SU-DHL-6 (cell line): Measurements from ENCODE around the gene TANC1.

Source experiments
- H2AFZ ChIP-seq: fragments of 200-600 bp; sonication (generic); 2 replicates; pipeline ENCODE4 v1.6.1; 2014; ENCODE audit warnings: low read depth, mild to moderate bottlenecking, moderate library complexity, mixed read lengths, antibody characterized with exemption, low read length; ENCODE audit not compliant: severe bottlenecking
- H3F3A ChIP-seq: fragments of 200-600 bp; shearing (Covaris generic); 2 replicates; pipeline ENCODE4 v1.6.0; 2016; ENCODE audit warnings: antibody characterized with exemption, mild to moderate bottlenecking; ENCODE audit not compliant: insufficient read depth
- H3K27ac ChIP-seq: fragments of 200-600 bp; sonication (generic); 2 replicates; pipeline ENCODE4 v1.5.1; 2016; ENCODE audit warnings: low read depth, mild to moderate bottlenecking, low read length, moderate library complexity, mixed read lengths
- H3K27me3 ChIP-seq: fragments of 200-600 bp; sonication (generic), shearing (Covaris generic); 2 replicates; pipeline ENCODE4 v1.6.0; 2014; ENCODE audit warnings: mild to moderate bottlenecking, low read length
- H3K36me3 ChIP-seq: fragments of 200-600 bp; sonication (generic); 2 replicates; pipeline ENCODE4 v1.6.1; 2014; ENCODE audit warnings: mild to moderate bottlenecking, low read length, mixed read lengths
- H3K4me2 ChIP-seq: fragments of 300-600, 200-600 bp; shearing (Covaris generic), sonication (generic); 2 replicates; pipeline ENCODE4 v1.6.0; 2014; ENCODE audit warnings: low read length, low read depth, mild to moderate bottlenecking; ENCODE audit not compliant: poor library complexity, severe bottlenecking
- H3K4me3 ChIP-seq: fragments of 200-600 bp; sonication (generic); 2 replicates; pipeline ENCODE4 v1.5.1; 2014; ENCODE audit warnings: antibody characterized with exemption, low read length, mild to moderate bottlenecking, mixed read lengths; ENCODE audit not compliant: insufficient read depth, poor library complexity, severe bottlenecking
- H3K79me2 ChIP-seq: fragments of 200-600 bp; sonication (generic); 2 replicates; pipeline ENCODE4 v1.6.1; 2014; ENCODE audit warnings: mild to moderate bottlenecking, low read length, moderate library complexity; ENCODE audit not compliant: insufficient read depth
- H3K9ac ChIP-seq: fragments of 200-600 bp; sonication (generic); 2 replicates; pipeline ENCODE4 v1.7.0; 2014; ENCODE audit warnings: mild to moderate bottlenecking, low read length
- H3K9me2 ChIP-seq: fragments of 200-600 bp; sonication (generic); replicated peaks from 2 replicates; pipeline ENCODE4 v1.6.1; 2014; ENCODE audit warnings: low read length; ENCODE audit not compliant: insufficient read depth
- H3K9me3 ChIP-seq: fragments of 200-600 bp; sonication (generic); 2 replicates; pipeline ENCODE4 v1.6.1; 2014; ENCODE audit warnings: low read length, mixed read lengths; ENCODE audit not compliant: insufficient read depth
- H4K20me1 ChIP-seq: fragments of 200-600 bp; sonication (generic); 2 replicates; pipeline ENCODE4 v1.6.1; 2014; ENCODE audit warnings: low read depth, mild to moderate bottlenecking, antibody characterized with exemption, low read length, moderate library complexity, mixed read lengths
- CTCF ChIP-seq: fragments of 200-600 bp; sonication (generic); IDR thresholded peaks from one replicate; pipeline ENCODE4 v1.5.1; 2017; ENCODE audit warnings: antibody characterized with exemption, mild to moderate bottlenecking, low read length, moderate library complexity; ENCODE audit not compliant: insufficient read depth, poor library complexity, severe bottlenecking
- EZH2phosphoT487 ChIP-seq: fragments of 200-600 bp; sonication (generic), shearing (Covaris generic); conservative IDR thresholded peaks from 2 replicates; pipeline ENCODE4 v1.6.1; 2018; ENCODE audit warnings: mild to moderate bottlenecking, antibody characterized with exemption, low read length, moderate library complexity, mixed read lengths

The TANC1 gene

GRCh38 chr2:158968396-158969161 lies at the start of gene TANC1:
TSS of gene TANC1 (plus strand) at chr2:158968640. CDS start at chr2:159065911, 97,271 bp downstream.
- Histone ChIP-seq H3K9ac (no peak within 1 kb of the TSS), H2AFZ (no peak within 1 kb of the TSS), H3K9me3 (no peaks in the 10 kb centered on the region), H3K4me3 (no peak within 1 kb of the TSS), H4K20me1 (no peaks in the 10 kb centered on the region), H3K27ac (no peak within 1 kb of the TSS), H3K36me3 (no peaks in the 10 kb centered on the region), H3F3A (no peaks in the 10 kb centered on the region), H3K27me3 (no peaks in the 10 kb centered on the region), H3K9me2 (no peaks in the 10 kb centered on the region), H3K79me2 (no peaks in the 10 kb centered on the region), H3K4me2 (no peak within 1 kb of the TSS)
- TF ChIP-seq CTCF (no peak), EZH2phosphoT487 (no peak)

GRCh38 chr2:158921599-158922408 lies 46.6 kb upstream of the TANC1 start:
- no peak overlapping the region for H2AFZ ChIP-seq
- H3K9me2 ChIP-seq: no peaks in the 10 kb centered on the region

GRCh38 chr2:158922601-158923000 lies 45.8 kb upstream of the TANC1 start:
- no peak overlapping the region for H3K4me3 ChIP-seq
- H3K4me2 ChIP-seq: no peak overlapping the region
- no peak overlapping the region for H3K9ac ChIP-seq
- no peaks in the 10 kb centered on the region for H3K79me2 ChIP-seq
- H3K27me3 ChIP-seq: no peaks in the 10 kb centered on the region
- no peaks in the 10 kb centered on the region for H3K36me3 ChIP-seq
- no peaks in the 10 kb centered on the region for H4K20me1 ChIP-seq
- no peaks in the 10 kb centered on the region for H3K9me3 ChIP-seq
- H3K9me2 ChIP-seq: no peaks in the 10 kb centered on the region
- no peak overlapping the region for H2AFZ ChIP-seq
- H3K27ac ChIP-seq: no peak overlapping the region
- TF ChIP-seq CTCF (no peak), EZH2phosphoT487 (no peak)
- no peaks in the 10 kb centered on the region for H3F3A ChIP-seq

More at GRCh38 chr2:158921599-158922408, 46.6 kb upstream of the TANC1 start:
- Histone ChIP-seq H3K36me3 (no peaks in the 10 kb centered on the region), H3K9ac (no peak overlapping the region), H3K9me3 (no peaks in the 10 kb centered on the region), H3F3A (no peaks in the 10 kb centered on the region), H3K27ac (no peak overlapping the region), H3K4me2 (no peak overlapping the region), H4K20me1 (no peaks in the 10 kb centered on the region), H3K79me2 (no peaks in the 10 kb centered on the region), H3K27me3 (no peaks in the 10 kb centered on the region), H3K4me3 (no peak overlapping the region)
- no peak for TF ChIP-seq EZH2phosphoT487
- no peak for TF ChIP-seq CTCF
